Eye (tissue), 1 donor: ENCODE data around the gene CUL2.
"Not testable (repeated sequence)": the region's sequence is repeated elsewhere in the genome, so short reads cannot be mapped to it uniquely, and the experiment has no call there.

Experiments used
- DNase-seq: peaks from one replicate; pipeline ENCODE4 v3.0.0-alpha.2; 2015

Gene CUL2

GRCh38 chr10:35017608-35018007, 72.5 kb downstream of the CUL2 start:
- DNase-seq = no peak

GRCh38 chr10:35015843-35016408, 74.2 kb downstream of the CUL2 start:
- DNase-seq = peak; percentile 82

- DNase-seq = no peak
These were observed 77.4 kb downstream of the CUL2 start for GRCh38 chr10:35012781-35013180.

DNA sequence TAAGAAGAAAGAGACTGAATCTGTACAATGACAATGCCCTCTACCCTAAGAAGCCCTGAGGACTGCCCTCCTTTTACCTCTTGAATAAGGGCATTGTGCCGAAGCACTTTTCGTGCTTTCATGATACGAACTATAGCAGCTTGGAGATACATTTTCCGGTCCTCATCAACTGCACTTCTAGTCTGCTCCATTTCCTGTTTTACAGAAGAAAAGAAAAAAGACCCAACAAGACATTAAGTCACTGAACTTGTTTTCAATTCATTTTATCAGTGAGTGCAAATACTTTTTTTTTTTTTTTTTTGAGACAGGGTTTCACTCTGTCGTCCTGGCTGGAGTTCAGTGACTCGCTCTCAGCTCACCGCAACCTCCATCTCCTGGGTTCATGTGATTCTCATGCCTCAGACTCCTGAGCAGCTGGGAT, 78.4 kb downstream of the CUL2 start:
- no peak for DNase-seq

GRCh38 chr10:35007858-35008301, 82.3 kb downstream of the CUL2 start:
- peak; percentile 37 for DNase-seq

- no peak for DNase-seq
These were observed 83.3 kb downstream of the CUL2 start for GRCh38 chr10:35006836-35007235.

DNA sequence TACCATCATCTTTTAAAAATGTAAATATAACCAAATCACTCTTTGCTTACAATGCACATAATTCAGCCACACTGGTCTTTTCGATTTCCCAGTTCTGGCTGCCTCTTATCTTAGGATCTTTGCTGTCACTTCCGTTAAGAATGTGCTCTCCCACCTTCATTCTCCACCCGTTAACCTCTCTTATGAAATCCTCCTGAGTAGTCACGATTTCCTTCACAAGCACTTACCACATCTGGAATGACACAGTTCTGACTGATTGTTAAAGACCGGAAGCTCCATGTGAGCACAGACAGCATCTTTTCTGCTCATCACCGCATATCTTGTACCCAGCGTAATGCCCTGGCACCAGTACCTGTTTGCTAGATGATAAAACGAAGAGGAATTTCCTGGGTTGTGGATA, 84.3 kb downstream of the CUL2 start:
- no peak for DNase-seq

DNA sequence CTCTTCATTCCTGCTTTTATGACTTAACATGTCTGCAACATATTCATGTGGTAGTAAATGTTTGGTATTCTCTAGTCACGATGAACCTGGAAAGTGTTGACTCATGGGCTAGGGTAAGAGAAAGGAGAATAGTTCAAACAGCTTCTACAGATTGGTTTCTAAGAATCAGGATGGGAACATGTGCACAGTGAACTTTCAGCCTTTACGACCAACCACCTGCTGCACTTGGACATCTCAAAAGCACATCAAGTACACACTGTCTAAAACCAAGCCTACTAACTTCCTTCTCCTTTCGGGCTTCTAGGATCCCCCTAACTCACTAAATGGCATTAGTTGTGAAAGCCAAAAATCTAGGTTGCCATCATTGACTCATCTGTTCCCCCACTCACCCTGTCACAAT, 85.5 kb downstream of the CUL2 start:
- no peak for DNase-seq

DNA sequence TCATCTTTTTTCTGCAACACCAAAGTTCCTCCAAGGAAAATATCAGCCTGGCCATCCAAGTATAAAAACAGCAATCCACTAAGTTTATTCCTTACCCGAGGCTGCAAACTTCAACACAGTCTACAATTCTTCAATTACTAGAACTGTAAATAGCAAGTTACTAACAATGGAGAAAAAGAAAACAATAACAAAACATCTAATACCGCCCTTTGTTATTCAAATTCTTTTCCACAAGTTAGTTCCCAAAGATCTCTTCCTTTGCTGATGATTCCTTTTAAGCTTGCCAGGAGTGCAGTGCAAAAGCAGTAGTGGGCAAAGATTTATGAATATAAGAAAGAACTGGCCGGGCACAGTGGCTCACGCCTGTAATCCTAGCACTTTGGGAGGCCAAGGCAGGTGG, 86.2 kb downstream of the CUL2 start:
- DNase-seq = no peak

- DNase-seq = no peak
These were observed 89.2 kb downstream of the CUL2 start for GRCh38 chr10:35000936-35001335.

- no peak for DNase-seq
These were observed 90.6 kb downstream of the CUL2 start for GRCh38 chr10:34999532-34999931.

DNA sequence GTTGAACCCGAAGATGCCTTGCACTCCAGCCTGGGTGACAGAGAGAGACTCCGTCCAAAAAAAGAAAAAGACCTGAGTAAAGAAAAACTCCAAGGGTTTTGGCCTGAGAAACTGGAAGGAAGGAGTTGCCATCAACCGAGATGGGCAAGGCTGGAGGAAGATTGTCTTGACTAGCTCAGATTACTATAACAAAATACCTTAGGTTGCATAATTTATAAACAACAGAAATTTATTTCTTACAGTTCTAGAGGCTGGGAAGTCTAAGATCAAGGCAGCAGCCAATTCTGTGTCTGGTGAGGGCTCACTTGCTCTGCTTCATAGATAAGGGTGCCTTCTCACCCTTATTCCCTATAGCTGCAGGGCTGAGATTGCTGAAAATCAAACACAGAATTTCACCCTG, 91.2 kb downstream of the CUL2 start:
- no peak for DNase-seq

GRCh38 chr10:34996843-34997242, 93.3 kb downstream of the CUL2 start:
- no peak for DNase-seq

DNA sequence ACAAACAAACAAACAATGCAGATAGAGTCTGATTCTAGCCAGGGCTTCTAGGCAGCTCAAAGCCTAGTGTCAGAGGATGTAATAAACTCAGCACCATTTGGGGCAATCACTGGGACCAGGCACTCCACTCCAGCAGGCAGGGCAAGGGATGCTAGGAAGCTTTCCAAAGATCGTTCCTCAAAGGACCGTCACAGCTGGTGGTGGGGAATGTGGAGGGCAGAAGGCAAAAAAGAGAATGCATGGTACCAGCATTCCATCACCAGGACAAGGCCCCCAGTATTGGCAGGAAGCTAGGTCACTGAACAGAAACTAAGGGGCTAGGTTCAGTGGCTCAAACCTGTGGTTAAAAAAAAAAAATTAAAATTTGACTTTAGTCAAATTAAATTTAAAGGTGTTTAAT, 94.2 kb downstream of the CUL2 start:
- no peak for DNase-seq

- DNase-seq = peak; percentile 91
These were observed 95.5 kb downstream of the CUL2 start for GRCh38 chr10:34994565-34995142.

GRCh38 chr10:34993782-34994181, 96.4 kb downstream of the CUL2 start:
- DNase-seq = no peak

GRCh38 chr10:34991117-34991516, 99.0 kb downstream of the CUL2 start:
- DNase-seq = not testable (repeated sequence)

- no peak for DNase-seq
These were observed 101.6 kb downstream of the CUL2 start for GRCh38 chr10:34988397-34989067.

- DNase-seq = no peak
These were observed 104.3 kb downstream of the CUL2 start for GRCh38 chr10:34985823-34986222.

DNA sequence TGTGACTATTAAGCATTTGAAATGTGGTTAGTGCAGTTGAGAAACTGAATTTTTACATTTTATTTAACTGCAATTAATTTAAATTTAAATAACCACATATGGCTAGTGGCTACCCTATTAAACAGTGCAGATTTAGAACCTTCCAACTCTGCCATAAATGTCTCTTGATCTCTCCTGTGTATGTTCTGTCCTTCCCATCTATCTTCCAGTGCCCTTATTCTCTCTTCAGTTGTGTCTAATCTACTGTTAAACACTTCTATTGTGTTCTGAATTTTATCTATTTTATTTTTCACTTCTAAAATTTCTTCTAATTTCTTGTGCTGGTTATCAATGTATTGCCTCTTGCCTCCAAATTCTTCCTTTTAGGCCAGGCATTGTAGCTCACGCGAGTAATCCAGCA, 105.0 kb downstream of the CUL2 start:
- no peak for DNase-seq

GRCh38 chr10:34981844-34982243, 108.3 kb downstream of the CUL2 start:
- DNase-seq = no peak

DNA sequence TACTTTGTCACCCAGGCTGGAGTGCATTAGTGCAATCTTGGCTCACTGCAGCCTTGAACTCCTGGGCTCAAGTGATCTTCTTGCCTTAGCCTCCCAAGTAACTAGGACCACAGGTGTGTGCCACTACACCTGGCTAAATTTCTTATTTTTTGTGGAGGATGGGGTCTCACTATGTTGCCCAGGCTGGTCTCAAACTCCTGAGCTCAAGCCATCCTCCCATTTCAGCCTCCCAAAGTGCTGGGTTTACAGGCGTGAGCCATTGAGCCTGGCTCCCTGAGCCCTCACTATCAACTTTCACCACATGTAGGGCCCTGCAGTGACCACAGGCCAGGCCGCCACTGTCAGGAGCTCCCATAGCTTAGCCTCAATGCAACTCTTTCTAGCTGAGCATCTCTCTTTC, 110.2 kb downstream of the CUL2 start:
- no peak for DNase-seq

DNA sequence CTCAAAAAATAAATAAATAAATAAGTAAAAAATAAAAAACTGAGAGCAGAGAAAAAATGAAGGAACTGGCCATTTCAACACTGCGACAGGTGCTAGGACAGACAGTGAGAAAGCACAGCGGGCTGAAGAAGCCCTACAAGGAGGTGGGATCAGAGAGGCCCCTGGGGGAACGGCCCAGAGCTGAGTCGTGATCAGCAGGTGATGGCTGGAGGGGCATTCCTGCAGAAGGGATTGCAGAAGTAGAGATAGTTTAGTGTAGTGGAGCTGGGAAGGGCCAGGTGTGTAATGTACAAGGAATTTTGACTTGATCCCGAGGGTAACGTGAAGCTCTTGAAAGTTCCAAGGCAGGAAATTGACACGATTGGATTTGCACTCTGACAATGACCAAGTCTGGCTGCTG, 112.1 kb downstream of the CUL2 start:
- no peak for DNase-seq

DNA sequence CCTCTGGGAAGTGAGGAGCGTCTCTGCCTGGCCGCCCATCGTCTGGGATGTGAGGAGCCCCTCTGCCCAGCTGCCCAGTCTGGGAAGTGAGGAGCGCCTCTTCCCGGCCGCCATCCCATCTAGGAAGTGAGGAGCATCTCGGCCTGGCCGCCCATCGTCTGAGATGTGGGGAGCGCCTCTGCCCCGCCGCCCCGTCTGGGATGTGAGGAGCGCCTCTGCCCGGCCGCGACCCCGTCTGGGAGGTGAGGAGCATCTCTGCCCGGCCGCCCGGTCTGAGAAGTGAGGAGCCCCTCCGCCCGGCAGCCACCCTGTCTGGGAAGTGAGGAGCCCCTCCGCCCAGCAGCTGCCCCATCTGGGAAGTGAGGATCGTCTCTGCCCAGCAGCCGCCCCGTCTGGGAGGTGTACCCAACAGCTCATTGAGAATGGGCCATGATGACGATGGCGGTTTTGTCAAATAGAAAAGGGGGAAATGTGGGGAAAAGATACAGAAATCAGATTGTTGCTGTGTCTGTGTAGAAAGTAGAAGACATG, 113.7 kb downstream of the CUL2 start:
- DNase-seq = not testable (repeated sequence)
